ENCODE data around the gene ANKRD55.
"Not testable (repeated sequence)": the region's sequence is repeated elsewhere in the genome, so short reads cannot be mapped to it uniquely, and the experiment has no call there.

The ANKRD55 gene

DNA sequence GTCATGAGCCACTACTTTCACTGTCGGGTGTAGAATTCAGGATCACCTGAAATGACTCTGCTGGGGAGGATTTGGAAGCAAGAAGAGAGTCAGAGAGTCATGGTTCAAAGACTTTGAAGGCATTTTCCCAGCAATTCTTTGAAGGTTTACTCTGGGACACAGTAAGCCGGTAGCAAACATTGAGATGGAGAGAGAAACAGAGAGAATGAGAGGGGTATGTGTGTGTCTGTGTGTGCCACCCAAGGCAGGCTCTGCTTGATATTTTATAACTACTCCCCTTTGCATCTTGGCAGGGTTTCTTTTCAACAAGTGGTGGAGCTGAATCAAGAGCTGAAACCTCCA is 89.8 kb downstream of the ANKRD55 start:
- peaks cover 7% of the 10 kb centered on the region; the same call in 1 of the 2 replicates for H3K4me1 ChIP-seq (ENCODE audit: control insufficient read depth, insufficient read depth, low read length)
- no peaks in the 10 kb centered on the region for H3K27me3 ChIP-seq (ENCODE audit: control insufficient read depth, insufficient read depth, low read length)
- H3K27ac ChIP-seq (ENCODE audit: low read depth, low read length): no peak overlapping the region
- no peaks in the 10 kb centered on the region for H3K36me3 ChIP-seq (ENCODE audit: control insufficient read depth, insufficient read depth, low read length)
- no peak overlapping the region for H3K9ac ChIP-seq (ENCODE audit: low read length)
- no peaks in the 10 kb centered on the region for H3K9me3 ChIP-seq (ENCODE audit: control insufficient read depth, insufficient read depth, low read depth, low read length)
- no peak overlapping the region for H3K4me3 ChIP-seq (ENCODE audit: low read depth, low read length)

DNA sequence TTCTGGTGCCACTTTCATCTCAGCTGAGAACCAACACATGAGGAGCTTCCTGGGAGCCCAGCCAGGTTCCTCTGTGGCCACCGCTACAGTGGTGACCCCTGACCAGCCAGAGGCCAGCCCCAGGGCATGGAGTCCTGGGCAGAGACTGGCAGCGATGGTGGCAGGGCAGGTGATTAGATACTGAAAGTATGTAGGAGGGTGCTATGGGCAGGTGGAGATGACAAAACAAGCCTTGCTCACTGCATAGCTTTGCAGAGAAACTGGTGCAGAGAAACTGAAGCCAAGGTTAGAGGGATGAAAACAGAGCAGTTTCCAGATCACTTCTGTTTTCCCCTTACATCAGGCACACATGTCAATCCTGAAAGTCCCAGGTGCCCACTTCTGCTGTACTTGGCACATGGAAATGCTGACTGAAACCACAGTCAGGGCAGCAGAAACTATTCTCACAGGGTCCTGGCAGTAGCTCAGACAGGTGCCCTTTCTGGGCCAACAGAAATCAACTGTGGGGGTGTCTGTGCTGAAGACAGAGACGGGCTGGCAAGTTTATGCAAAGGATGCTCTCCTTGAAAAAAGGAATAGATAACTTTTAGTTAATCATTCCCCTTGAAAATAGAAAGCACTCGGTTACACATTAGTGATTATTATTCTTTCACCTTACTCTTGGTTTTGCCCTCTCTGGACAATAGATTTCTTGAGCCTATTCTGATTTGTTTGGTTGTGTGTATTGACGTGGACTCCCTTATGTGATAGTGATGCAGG is 90.3 kb downstream of the ANKRD55 start:
- Histone ChIP-seq H3K36me3 (ENCODE audit: control insufficient read depth, insufficient read depth, low read length) (no peaks in the 10 kb centered on the region), H3K4me1 (ENCODE audit: control insufficient read depth, insufficient read depth, low read length) (peaks cover 7% of the 10 kb centered on the region; the same call in 1 of the 2 replicates), H3K4me3 (ENCODE audit: low read depth, low read length) (no peak overlapping the region), H3K27ac (ENCODE audit: low read depth, low read length) (no peak overlapping the region), H3K9ac (ENCODE audit: low read length) (no peak overlapping the region), H3K9me3 (ENCODE audit: control insufficient read depth, insufficient read depth, low read depth, low read length) (no peaks in the 10 kb centered on the region), H3K27me3 (ENCODE audit: control insufficient read depth, insufficient read depth, low read length) (no peaks in the 10 kb centered on the region)

DNA sequence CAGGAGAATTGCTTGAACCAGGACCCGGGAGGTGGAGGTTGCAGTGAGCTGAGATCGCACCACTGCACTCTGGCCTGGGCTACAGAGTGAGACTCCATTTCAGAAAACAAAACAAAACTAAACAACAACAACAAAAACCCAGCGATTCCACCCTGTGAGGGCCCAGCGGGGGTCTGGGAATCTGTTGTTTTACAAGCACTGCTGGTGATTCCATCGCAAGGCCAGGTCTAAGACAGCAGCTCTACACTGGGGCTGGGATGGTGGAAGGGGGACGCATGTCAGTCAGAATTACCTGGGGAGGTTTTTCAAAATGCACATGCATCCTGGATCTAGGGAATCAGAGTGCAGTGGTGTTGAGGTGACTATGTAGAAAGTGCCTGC is 90.9 kb downstream of the ANKRD55 start:
- H3K27me3 ChIP-seq (ENCODE audit: control insufficient read depth, insufficient read depth, low read length): no peaks in the 10 kb centered on the region
- H3K36me3 ChIP-seq (ENCODE audit: control insufficient read depth, insufficient read depth, low read length): no peaks in the 10 kb centered on the region
- H3K27ac ChIP-seq (ENCODE audit: low read depth, low read length): no peak overlapping the region
- peaks cover 7% of the 10 kb centered on the region; the same call in 1 of the 2 replicates for H3K4me1 ChIP-seq (ENCODE audit: control insufficient read depth, insufficient read depth, low read length)
- H3K4me3 ChIP-seq (ENCODE audit: low read depth, low read length): no peak overlapping the region
- H3K9me3 ChIP-seq (ENCODE audit: control insufficient read depth, insufficient read depth, low read depth, low read length): no peaks in the 10 kb centered on the region
- H3K9ac ChIP-seq (ENCODE audit: low read length): no peak overlapping the region

GRCh38 chr5:56140073-56140472 is 93.1 kb downstream of the ANKRD55 start:
- Histone ChIP-seq H3K9me3 (ENCODE audit: control insufficient read depth, insufficient read depth, low read depth, low read length) (no peaks in the 10 kb centered on the region), H3K9ac (ENCODE audit: low read length) (no peak overlapping the region), H3K27ac (ENCODE audit: low read depth, low read length) (no peak overlapping the region), H3K27me3 (ENCODE audit: control insufficient read depth, insufficient read depth, low read length) (no peaks in the 10 kb centered on the region), H3K36me3 (ENCODE audit: control insufficient read depth, insufficient read depth, low read length) (no peaks in the 10 kb centered on the region), H3K4me1 (ENCODE audit: control insufficient read depth, insufficient read depth, low read length) (peaks cover 7% of the 10 kb centered on the region; the same call in 1 of the 2 replicates), H3K4me3 (ENCODE audit: low read depth, low read length) (no peak overlapping the region)

- Histone ChIP-seq H3K27me3 (ENCODE audit: control insufficient read depth, insufficient read depth, low read length) (no peaks in the 10 kb centered on the region), H3K4me3 (ENCODE audit: low read depth, low read length) (no peak overlapping the region), H3K27ac (ENCODE audit: low read depth, low read length) (no peak overlapping the region), H3K4me1 (ENCODE audit: control insufficient read depth, insufficient read depth, low read length) (peaks cover 5% of the 10 kb centered on the region; the same call in 1 of the 2 replicates), H3K36me3 (ENCODE audit: control insufficient read depth, insufficient read depth, low read length) (no peaks in the 10 kb centered on the region; the same call in 1 of the 2 replicates), H3K9me3 (ENCODE audit: control insufficient read depth, insufficient read depth, low read depth, low read length) (no peaks in the 10 kb centered on the region), H3K9ac (ENCODE audit: low read length) (no peak overlapping the region)
Measured at GRCh38 chr5:56130664-56131063, 102.5 kb downstream of the ANKRD55 start.

GRCh38 chr5:56129288-56129687 is 103.8 kb downstream of the ANKRD55 start:
- Histone ChIP-seq H3K36me3 (ENCODE audit: control insufficient read depth, insufficient read depth, low read length) (no peaks in the 10 kb centered on the region; the same call in 1 of the 2 replicates), H3K9ac (ENCODE audit: low read length) (no peak overlapping the region), H3K27ac (ENCODE audit: low read depth, low read length) (no peak overlapping the region), H3K4me1 (ENCODE audit: control insufficient read depth, insufficient read depth, low read length) (peaks cover 5% of the 10 kb centered on the region; the same call in 1 of the 2 replicates), H3K4me3 (ENCODE audit: low read depth, low read length) (no peak overlapping the region), H3K27me3 (ENCODE audit: control insufficient read depth, insufficient read depth, low read length) (no peaks in the 10 kb centered on the region), H3K9me3 (ENCODE audit: control insufficient read depth, insufficient read depth, low read depth, low read length) (no peaks in the 10 kb centered on the region)

GRCh38 chr5:56128113-56128512 is 105.0 kb downstream of the ANKRD55 start:
- H3K27me3 ChIP-seq (ENCODE audit: control insufficient read depth, insufficient read depth, low read length): no peaks in the 10 kb centered on the region
- no peak overlapping the region for H3K27ac ChIP-seq (ENCODE audit: low read depth, low read length)
- no peaks in the 10 kb centered on the region for H3K9me3 ChIP-seq (ENCODE audit: control insufficient read depth, insufficient read depth, low read depth, low read length)
- H3K9ac ChIP-seq (ENCODE audit: low read length): no peak overlapping the region
- H3K4me1 ChIP-seq (ENCODE audit: control insufficient read depth, insufficient read depth, low read length): peaks cover 16% of the 10 kb centered on the region; the same call in 1 of the 2 replicates
- H3K4me3 ChIP-seq (ENCODE audit: low read depth, low read length): no peak overlapping the region
- no peaks in the 10 kb centered on the region; the same call in 1 of the 2 replicates for H3K36me3 ChIP-seq (ENCODE audit: control insufficient read depth, insufficient read depth, low read length)

GRCh38 chr5:56126487-56127179 is 106.5 kb downstream of the ANKRD55 start:
- peaks cover 18% of the 10 kb centered on the region; the same call in 1 of the 2 replicates for H3K4me1 ChIP-seq (ENCODE audit: control insufficient read depth, insufficient read depth, low read length)
- no peak overlapping the region for H3K27ac ChIP-seq (ENCODE audit: low read depth, low read length)
- no peaks in the 10 kb centered on the region for H3K9me3 ChIP-seq (ENCODE audit: control insufficient read depth, insufficient read depth, low read depth, low read length)
- no peak overlapping the region for H3K4me3 ChIP-seq (ENCODE audit: low read depth, low read length)
- no peaks in the 10 kb centered on the region; the same call in 1 of the 2 replicates for H3K36me3 ChIP-seq (ENCODE audit: control insufficient read depth, insufficient read depth, low read length)
- H3K9ac ChIP-seq (ENCODE audit: low read length): no peak overlapping the region
- H3K27me3 ChIP-seq (ENCODE audit: control insufficient read depth, insufficient read depth, low read length): no peaks in the 10 kb centered on the region

- Histone ChIP-seq H3K9ac (ENCODE audit: low read length) (no peak overlapping the region), H3K4me1 (ENCODE audit: control insufficient read depth, insufficient read depth, low read length) (peaks cover 18% of the 10 kb centered on the region; the same call in 1 of the 2 replicates), H3K27ac (ENCODE audit: low read depth, low read length) (no peak overlapping the region; the same call in 1 of the 2 replicates), H3K27me3 (ENCODE audit: control insufficient read depth, insufficient read depth, low read length) (no peaks in the 10 kb centered on the region), H3K4me3 (ENCODE audit: low read depth, low read length) (no peak overlapping the region; the same call in 1 of the 2 replicates), H3K9me3 (ENCODE audit: control insufficient read depth, insufficient read depth, low read depth, low read length) (peaks cover 4% of the 10 kb centered on the region; the same call in 1 of the 2 replicates), H3K36me3 (ENCODE audit: control insufficient read depth, insufficient read depth, low read length) (no peaks in the 10 kb centered on the region; the same call in 1 of the 2 replicates)
Measured at GRCh38 chr5:56123531-56124243, 109.4 kb downstream of the ANKRD55 start.

DNA sequence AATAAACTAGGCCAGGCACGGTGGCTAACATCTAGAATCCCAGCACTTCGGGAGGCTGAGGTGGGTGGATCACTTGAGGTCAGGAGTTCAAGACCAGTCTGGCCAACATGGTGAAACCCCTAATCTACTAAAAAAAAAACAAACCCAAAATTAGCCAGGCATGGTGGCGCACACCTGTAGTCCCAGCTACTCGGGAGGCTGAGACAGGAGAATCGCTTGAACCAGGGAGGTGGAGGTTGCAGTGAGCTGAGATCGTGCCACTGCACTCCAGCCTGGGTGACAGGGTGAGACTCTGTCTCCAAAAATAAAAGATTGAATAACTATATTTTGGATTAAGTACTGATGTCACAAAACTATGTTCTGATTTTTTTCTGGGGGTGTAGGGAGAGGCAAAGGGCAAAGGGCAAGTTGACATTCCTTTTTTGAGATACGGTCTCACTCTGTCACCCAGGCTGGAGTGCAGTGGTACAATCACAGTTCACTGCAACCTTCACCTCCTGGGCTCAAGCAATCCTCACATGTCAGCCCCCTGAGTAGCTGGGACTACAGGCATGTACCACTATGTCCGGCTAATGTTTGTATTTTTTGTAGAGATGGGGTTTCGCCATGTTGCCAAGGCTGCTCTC is 110.7 kb downstream of the ANKRD55 start:
- H3K4me3 ChIP-seq (ENCODE audit: low read depth, low read length); H3K27me3 ChIP-seq (ENCODE audit: control insufficient read depth, insufficient read depth, low read length); H3K36me3 ChIP-seq (ENCODE audit: control insufficient read depth, insufficient read depth, low read length); H3K9me3 ChIP-seq (ENCODE audit: control insufficient read depth, insufficient read depth, low read depth, low read length); H3K9ac ChIP-seq (ENCODE audit: low read length); H3K27ac ChIP-seq (ENCODE audit: low read depth, low read length): not testable (repeated sequence)
- peaks cover 13% of the 10 kb centered on the region; the same call in 1 of the 2 replicates for H3K4me1 ChIP-seq (ENCODE audit: control insufficient read depth, insufficient read depth, low read length)

Measured in HUES6 (cell line).